ENCODE results near the gene C16orf95.

Gene C16orf95

GRCh38 chr16:87314990-87315420 is 2.2 kb downstream of the C16orf95 start:
- no peak for DNase-seq

GRCh38 chr16:87312008-87312407 is 5.2 kb downstream of the C16orf95 start:
- no peak for DNase-seq

- no peak for DNase-seq
These were observed 5.8 kb downstream of the C16orf95 start for GRCh38 chr16:87311387-87311786.

GRCh38 chr16:87310610-87311009 is 6.6 kb downstream of the C16orf95 start:
- DNase-seq, result no peak

- peak; percentile 73 for DNase-seq
These were observed 7.3 kb downstream of the C16orf95 start for GRCh38 chr16:87309620-87310525.

- DNase-seq, result no peak
These were observed 8.4 kb downstream of the C16orf95 start for GRCh38 chr16:87308826-87309225.

- no peak for DNase-seq
These were observed 10.7 kb downstream of the C16orf95 start for GRCh38 chr16:87306516-87306915.

- peak; percentile 77 for DNase-seq
These were observed 11.4 kb downstream of the C16orf95 start for GRCh38 chr16:87305505-87306391.

- DNase-seq, result peak; percentile 68
These were observed 12.2 kb downstream of the C16orf95 start for GRCh38 chr16:87304951-87305350.

GRCh38 chr16:87303962-87304521 is 13.2 kb downstream of the C16orf95 start:
- DNase-seq, result no peak

GRCh38 chr16:87303431-87303930 is 13.7 kb downstream of the C16orf95 start:
- peak; percentile 57 for DNase-seq

GRCh38 chr16:87298857-87299465 is 18.2 kb downstream of the C16orf95 start:
- DNase-seq, result no peak

GRCh38 chr16:87297918-87298631 is 19.1 kb downstream of the C16orf95 start:
- peak; percentile 72 for DNase-seq

GRCh38 chr16:87297407-87297806 is 19.8 kb downstream of the C16orf95 start:
- no peak for DNase-seq

- no peak for DNase-seq
These were observed 21.3 kb downstream of the C16orf95 start for GRCh38 chr16:87295661-87296531.

- peak; percentile 76 for DNase-seq
These were observed 21.9 kb downstream of the C16orf95 start for GRCh38 chr16:87295259-87295658.

GRCh38 chr16:87293990-87294389 is 23.2 kb downstream of the C16orf95 start:
- no peak for DNase-seq

- no peak for DNase-seq
These were observed 25.2 kb downstream of the C16orf95 start for GRCh38 chr16:87291944-87292343.

GRCh38 chr16:87288753-87289362 is 28.3 kb downstream of the C16orf95 start:
- DNase-seq, result no peak

- no peak for DNase-seq
These were observed 30.2 kb downstream of the C16orf95 start for GRCh38 chr16:87286839-87287626.
